H1 (cell line): ENCODE measurements around the gene CEP192. TPM values are rescaled to one million over a fixed set of nuclear protein-coding genes. Genes with fewer than 3 reads are reported as not detected.

Source experiments
- CTCF ChIA-PET: fragments of 300-600 bp; sonication (Branson Sonifier 250); formaldehyde crosslinking; loops from one replicate; lab custom pipeline; 2021; ENCODE audit not compliant: partially characterized antibody; lab: Charles Lee
- POLR2A ChIA-PET: fragments of 300-600 bp; sonication (Branson Sonifier 250); formaldehyde crosslinking; loops from one replicate; lab custom pipeline; 2021; ENCODE audit warnings: inconsistent platforms; ENCODE audit not compliant: partially characterized antibody; lab: Charles Lee
- DNase-seq, 2 experiments: peaks; one replicate each; pipeline versions ENCODE4 v3.0.0 to v3.0.0-alpha.2; 2010 to 2022; ENCODE audit warnings: low spot score in 2 of 2, low read depth in 1 of 2, mixed read lengths in 1 of 2
- FAIRE-seq: peaks from 2 replicates; lab custom pipeline; 2011; peaks lifted over from hg19 to GRCh38; lab: Jason Lieb, UNC
- H2AFZ ChIP-seq: 2 replicates; pipeline ENCODE4 v1.8.1; 2012; ENCODE audit warnings: low read length, inconsistent platforms
- H2AK5ac ChIP-seq: 2 replicates; pipeline ENCODE4 v1.6.1; 2013; ENCODE audit warnings: low read depth, low read length
- H2BK120ac ChIP-seq: replicated peaks from 2 replicates; pipeline ENCODE3; 2013; ENCODE audit warnings: low read depth, low read length, inconsistent platforms
- H2BK12ac ChIP-seq: 2 replicates; pipeline ENCODE4 v1.6.1; 2013; ENCODE audit warnings: low read depth, low read length
- H2BK15ac ChIP-seq: 2 replicates; pipeline ENCODE4 v1.6.1; 2013; ENCODE audit warnings: low read length
- H2BK20ac ChIP-seq: 2 replicates; pipeline ENCODE4 v1.6.1; 2013; ENCODE audit warnings: low read length
- H2BK5ac ChIP-seq: 2 replicates; pipeline ENCODE4 v1.6.1; 2013; ENCODE audit warnings: low read depth, low read length
- H3K14ac ChIP-seq: 2 replicates; pipeline ENCODE4 v1.6.1; 2013; ENCODE audit warnings: inconsistent platforms; ENCODE audit not compliant: insufficient read length
- H3K18ac ChIP-seq: 2 replicates; pipeline ENCODE4 v1.6.1; 2013; ENCODE audit warnings: low read length; ENCODE audit errors: extremely low read depth
- H3K23ac ChIP-seq: 2 replicates; pipeline ENCODE4 v1.6.1; 2013; ENCODE audit warnings: inconsistent platforms; ENCODE audit not compliant: insufficient read length
- H3K23me2 ChIP-seq: 2 replicates; pipeline ENCODE4 v1.6.1; 2013; ENCODE audit warnings: low read depth, low read length
- H3K27ac ChIP-seq: 2 replicates; pipeline ENCODE4 v1.6.1; 2011; ENCODE audit warnings: low read depth, low read length, inconsistent platforms
- H3K27me3 ChIP-seq, 4 experiments: replicated peaks in 1 of 4; 1 replicate in 1 of 4; 2 replicates in 3 of 4; pipeline versions ENCODE4 v1.6.1 to v1.8.1; 2011 to 2013; ENCODE audit warnings: low read length in 3 of 4, mild to moderate bottlenecking in 3 of 4, inconsistent platforms in 2 of 4, mixed read lengths in 2 of 4, moderate library complexity in 1 of 4; ENCODE audit not compliant: control insufficient read depth in 3 of 4, insufficient read depth in 3 of 4; ENCODE audit errors: extremely low read depth in 1 of 4
- H3K36me3 ChIP-seq, 4 experiments: 2 replicates each; pipeline versions ENCODE4 v1.6.1 to v1.8.1; 2011 to 2013; ENCODE audit warnings: mild to moderate bottlenecking in 4 of 4, low read length in 3 of 4, moderate library complexity in 2 of 4, control low read depth in 1 of 4, inconsistent platforms in 1 of 4; ENCODE audit not compliant: insufficient read depth in 4 of 4, control insufficient read depth in 2 of 4
- H3K4ac ChIP-seq: replicated peaks from 2 replicates; pipeline ENCODE3; 2013; ENCODE audit warnings: low read length, low read depth, mixed read lengths, inconsistent platforms; ENCODE audit not compliant: insufficient read length
- H3K4me1 ChIP-seq, 4 experiments: replicated peaks in 1 of 4; 1 replicate in 1 of 4; 2 replicates in 3 of 4; pipeline versions ENCODE4 v1.6.1 to v1.8.1; 2011 to 2013; ENCODE audit warnings: low read length in 3 of 4, inconsistent platforms in 2 of 4, mixed read lengths in 1 of 4; ENCODE audit not compliant: insufficient read depth in 4 of 4, control insufficient read depth in 3 of 4
- H3K4me2 ChIP-seq, 2 experiments: 2 replicates each; pipeline versions ENCODE4 v1.6.1 to v1.8.1; 2011 to 2013; ENCODE audit warnings: low read depth in 2 of 2, low read length in 2 of 2, control low read depth in 1 of 2, inconsistent platforms in 1 of 2, mild to moderate bottlenecking in 1 of 2; ENCODE audit not compliant: insufficient read depth in 1 of 2
- H3K4me3 ChIP-seq, 4 experiments: fragments of 200-600, 300-600 bp in 1 of 4; sonication (generic), shearing (Covaris generic), sonication (Bioruptor Twin) in 1 of 4; 2 replicates each; pipeline versions ENCODE4 v1.5.1 to v1.8.1; 2011 to 2016; ENCODE audit warnings: low read length in 4 of 4, low read depth in 3 of 4, control low read depth in 2 of 4, inconsistent platforms in 2 of 4, mild to moderate bottlenecking in 2 of 4, mixed read lengths in 1 of 4, moderate library complexity in 1 of 4; ENCODE audit not compliant: insufficient read depth in 2 of 4; ENCODE audit errors: extremely low read depth in 1 of 4
- H3K56ac ChIP-seq: replicated peaks from 2 replicates; pipeline ENCODE3; 2013; ENCODE audit warnings: low read depth, mild to moderate bottlenecking, mixed read lengths, low read length, inconsistent platforms; ENCODE audit not compliant: insufficient read length
- H3K79me1 ChIP-seq: 2 replicates; pipeline ENCODE4 v1.6.1; 2013; ENCODE audit warnings: low read depth, low read length, control low read depth
- H3K79me2 ChIP-seq, 2 experiments: 2 replicates each; pipeline versions ENCODE4 v1.6.1 to v1.8.1; 2012 to 2013; ENCODE audit warnings: low read length in 2 of 2, mild to moderate bottlenecking in 2 of 2, inconsistent platforms in 1 of 2; ENCODE audit not compliant: insufficient read depth in 2 of 2, control insufficient read depth in 1 of 2
- H3K9ac ChIP-seq, 4 experiments: replicated peaks in 1 of 4; 1 replicate in 1 of 4; 2 replicates in 3 of 4; pipeline versions ENCODE4 v1.6.1 to v1.8.1; 2011 to 2013; ENCODE audit warnings: low read depth in 3 of 4, low read length in 3 of 4, control low read depth in 2 of 4, mild to moderate bottlenecking in 2 of 4, moderate library complexity in 2 of 4, inconsistent platforms in 1 of 4; ENCODE audit errors: extremely low read depth in 1 of 4
- H3K9me3 ChIP-seq, 2 experiments: 2 replicates each; pipeline versions ENCODE4 v1.6.1 to v1.8.1; 2012 to 2013; ENCODE audit warnings: mild to moderate bottlenecking in 2 of 2, moderate library complexity in 2 of 2, control low read depth in 1 of 2, inconsistent platforms in 1 of 2, low read depth in 1 of 2, low read length in 1 of 2, mixed read lengths in 1 of 2; ENCODE audit not compliant: insufficient read depth in 2 of 2
- H4K20me1 ChIP-seq, 2 experiments: replicated peaks in 1 of 2; 2 replicates each; pipeline versions ENCODE3 to v1.8.1; 2011 to 2013; ENCODE audit warnings: inconsistent platforms in 2 of 2, low read length in 2 of 2, mild to moderate bottlenecking in 1 of 2; ENCODE audit not compliant: insufficient read depth in 2 of 2, control insufficient read depth in 1 of 2
- H4K5ac ChIP-seq: 2 replicates; pipeline ENCODE4 v1.6.1; 2013; ENCODE audit warnings: low read length, low read depth, mixed read lengths, inconsistent platforms; ENCODE audit not compliant: insufficient read length
- H4K8ac ChIP-seq: 2 replicates; pipeline ENCODE4 v1.8.0; 2013; ENCODE audit warnings: mild to moderate bottlenecking, moderate library complexity, low read length, inconsistent platforms; ENCODE audit not compliant: insufficient read depth; ENCODE audit errors: extremely low read depth
- H4K91ac ChIP-seq: replicated peaks from 2 replicates; pipeline ENCODE3; 2013; ENCODE audit warnings: low read length, mixed read lengths, inconsistent platforms; ENCODE audit not compliant: insufficient read length
- ATF3 ChIP-seq: IDR thresholded peaks from 2 replicates; pipeline ENCODE4 v1.6.1; 2011; ENCODE audit warnings: low read depth, mild to moderate bottlenecking, low read length; ENCODE audit not compliant: insufficient read depth
- BCL11A ChIP-seq, 2 experiments: IDR thresholded peaks; one replicate each; pipeline ENCODE4 v1.6.1; 2011; ENCODE audit warnings: low read depth in 2 of 2, low read length in 2 of 2, mild to moderate bottlenecking in 2 of 2
- BRCA1 ChIP-seq: IDR thresholded peaks from 2 replicates; pipeline ENCODE4 v1.6.1; 2012; ENCODE audit warnings: low read depth, low read length, improper control_type of control experiment
- CHD2 ChIP-seq: IDR thresholded peaks from 2 replicates; pipeline ENCODE4 v1.6.1; 2012; ENCODE audit warnings: low read length, improper control_type of control experiment
- EP300 ChIP-seq, 2 experiments: IDR thresholded peaks; 1 replicate in 1 of 2; 2 replicates in 1 of 2; pipeline ENCODE4 v1.6.1; 2011 to 2012; ENCODE audit warnings: low read depth in 2 of 2, low read length in 2 of 2, mild to moderate bottlenecking in 2 of 2, borderline replicate concordance in 1 of 2, inconsistent platforms in 1 of 2, moderate library complexity in 1 of 2
- EZH2 ChIP-seq: fragments of 200-600 bp; sonication (generic); IDR thresholded peaks from 2 replicates; pipeline ENCODE4 v1.7.1; 2012; ENCODE audit warnings: low read depth, mild to moderate bottlenecking, moderate library complexity, low read length, inconsistent platforms; ENCODE audit not compliant: severe bottlenecking
- PHF8 ChIP-seq: fragments of 200-600 bp; sonication (generic); conservative IDR thresholded peaks from 2 replicates; pipeline ENCODE4 v1.7.1; 2012; ENCODE audit warnings: low read depth, mild to moderate bottlenecking, inconsistent platforms, low read length, moderate library complexity
- POU5F1 ChIP-seq: IDR thresholded peaks from 2 replicates; pipeline ENCODE4 v1.6.1; 2011; ENCODE audit warnings: low read depth, mild to moderate bottlenecking, low read length, moderate library complexity
- RNF2 ChIP-seq: fragments of 200-900, 300-1000 bp; sonication (generic); IDR thresholded peaks from 2 replicates; pipeline ENCODE4 v1.7.1; 2016; ENCODE audit warnings: borderline replicate concordance, low read depth, mild to moderate bottlenecking, antibody characterized with exemption, low read length; ENCODE audit not compliant: poor library complexity, severe bottlenecking; ENCODE audit errors: missing control alignments
- WGBS, 2 experiments: shearing (Covaris generic) in 1 of 2; methylation state at CpG; one replicate each; pipeline versions ENCODE4 v1.1.6 to v1.1.7; 2013 to 2015; ENCODE audit warnings: low lambda C conversion rate in 2 of 2, mixed read lengths in 2 of 2, inconsistent platforms in 1 of 2, low coverage in 1 of 2, missing lambda C conversion rate in 1 of 2; ENCODE audit not compliant: insufficient replicate concordance in 2 of 2, insufficient coverage in 1 of 2, insufficient read length in 1 of 2; ENCODE audit errors: extremely low coverage in 1 of 2, missing lambda C conversion rate in 1 of 2; 5-methylcytosine and 5-hydroxymethylcytosine counted together
- polyA plus RNA-seq, 7 experiments: library from polyadenylated mRNA; depleted of rRNA in 3 of 7; stranded (reverse) in 5 of 7; unstranded in 2 of 7; fragments of >200 nt in 5 of 7; fragments of 200-250 nt in 2 of 7; gene quantifications; 1 replicate in 5 of 7; 2 replicates in 1 of 7; 4 replicates in 1 of 7; pipeline versions ENCODE4 v1.2.1 to v1.2.3, GENCODE V29; 2011 to 2013; ENCODE audit warnings: missing spikeins in 2 of 7, mixed read lengths in 2 of 7
- total RNA-seq: library from RNA; stranded (reverse); fragmentation: NEBNext Ultra II Directional; extraction: Animal tissue kit (Norgen Biotek cat#: 25700); gene quantifications from 2 replicates; pipeline ENCODE4 v1.2.1, GENCODE V29; 2021

Gene CEP192
- total and polyA plus RNA-seq, 2 of the 8 experiments (the other 6 are each of a cell fraction or from before 2014, with no cell fraction given), result 13.4 to 23.1 TPM

GRCh38 chr18:12973562-12974213, 17.5 kb upstream of the CEP192 start:
- Histone ChIP-seq H2BK12ac (no peak overlapping the region), H2BK5ac (no peak overlapping the region), H3K4me2 (no peak overlapping the region), H4K5ac (no peak overlapping the region), H3K9me3 (peaks cover 0 to 3% of the 10 kb centered on the region in 2 experiments; a peak in 1 of 4 replicates), H3K56ac (no peak overlapping the region), H3K4ac (no peak overlapping the region), H3K23me2 (no peaks in the 10 kb centered on the region; the same call in 1 of the 2 replicates), H4K20me1 (peaks cover 2 to 9% of the 10 kb centered on the region in 2 experiments), H3K27ac (no peak overlapping the region), H3K18ac (no peak overlapping the region), H2AK5ac (no peak overlapping the region), H2BK120ac (no peak overlapping the region), H3K14ac (no peak overlapping the region), H3K36me3 (peaks cover 18 to 59% (median 40%) of the 10 kb centered on the region in 4 experiments), H3K4me3 (no peak overlapping the region), H3K79me2 (peaks cover 0 to 6% of the 10 kb centered on the region in 2 experiments; a peak in 1 of 4 replicates)
- DNase-seq (no peak), FAIRE-seq (no peak)
- 68% methylated on average over 4 of the region's 4 CpGs; no CpG with 5 or more reads in 1 of the 2 experiments for WGBS, 2 experiments
- TF ChIP-seq BCL11A (IDR thresholded peaks at IDR 0.05; ENCODE audit: low read depth in 2 of 2, low read length in 2 of 2) (no peak), PHF8 (no peak), ATF3 (no peak), POU5F1 (no peak), BRCA1 (no peak), EZH2 (no peak), CHD2 (no peak), EP300 (IDR thresholded peaks at IDR 0.05; ENCODE audit: borderline replicate concordance in 1 of 2, low read depth in 2 of 2, low read length in 2 of 2) (no peak), RNF2 (no peak)
- TF ChIP-seq, all 59 proteins: peak for 0
- POLR2A ChIA-PET, result interaction anchor here (1.0 to 1.5 kb wide), 2 partner anchors 15 to 272 kb away, joined by 4 to 6 read pairs; partner anchors contain the start of genes CEP76 and PSMG2
- Histone ChIP-seq H3K9ac (no peak overlapping the region), H4K91ac (no peak overlapping the region), H2BK20ac (no peak overlapping the region), H2BK15ac (no peak overlapping the region), H3K27me3 (no peaks in the 10 kb centered on the region), H4K8ac (no peak overlapping the region), H3K4me1 (no peaks in the 10 kb centered on the region), H3K23ac (no peak overlapping the region), H2AFZ (no peak overlapping the region), H3K79me1 (peaks cover 5% of the 10 kb centered on the region; the same call in 1 of the 2 replicates)
- CTCF ChIA-PET, result interaction anchor here (0.9 to 1.1 kb wide), 2 partner anchors 10 to 247 kb away, joined by 3 to 4 read pairs; no protein-coding TSS in a partner anchor
